Hematopoietic multipotent progenitor cell treated with erythropoietin and hydrocortisone succinate and interleukin-3 and kit ligand, for 8 days (in vitro differentiated cells): ENCODE results near the gene CHPF.

Experiments
- DNase-seq: peaks from one replicate; pipeline ENCODE4 v3.0.0-alpha.2; 2015

CHPF gene

GRCh38 chr2:219543596-219544358 lies at the start of gene CHPF, which contains the start of gene TMEM198:
CHPF (minus strand) TSS chr2:219543809; CDS start chr2:219543538, 271 bp downstream.
TMEM198 (plus strand) TSS chr2:219544028; CDS start chr2:219544728, 700 bp downstream.
- DNase-seq, result peak; percentile 91

- no peak for DNase-seq
These were observed 49.5 kb upstream of the CHPF start for GRCh38 chr2:219593154-219593553.

GRCh38 chr2:219592736-219593135 lies 49.1 kb upstream of the CHPF start:
- DNase-seq, result no peak

GRCh38 chr2:219591091-219591490 lies 47.5 kb upstream of the CHPF start:
- no peak for DNase-seq

GRCh38 chr2:219581346-219581745 lies 37.7 kb upstream of the CHPF start:
- DNase-seq, result no peak

GRCh38 chr2:219578811-219579613 lies 35.4 kb upstream of the CHPF start:
- no peak for DNase-seq

- DNase-seq, result no peak
These were observed 33.1 kb upstream of the CHPF start for GRCh38 chr2:219576505-219577388.

- no peak for DNase-seq
These were observed 32.2 kb upstream of the CHPF start for GRCh38 chr2:219575566-219576504.

- no peak for DNase-seq
These were observed 31.1 kb upstream of the CHPF start for GRCh38 chr2:219574484-219575311.

- DNase-seq, result no peak
These were observed 29.6 kb upstream of the CHPF start for GRCh38 chr2:219573166-219573565.

- no peak for DNase-seq
These were observed 28.8 kb upstream of the CHPF start, which contains the start of gene INHA for GRCh38 chr2:219572237-219573001. INHA (plus strand) TSS chr2:219572310; CDS start chr2:219572375, 65 bp downstream.

GRCh38 chr2:219571311-219572236 lies 28.0 kb upstream of the CHPF start, which contains the start of gene OBSL1:
OBSL1 (minus strand) TSS chr2:219571539; CDS start chr2:219571232, 307 bp downstream.
- peak; percentile 75 for DNase-seq

- no peak for DNase-seq
These were observed 27.3 kb upstream of the CHPF start for GRCh38 chr2:219570924-219571310.

GRCh38 chr2:219570194-219570923 lies 26.8 kb upstream of the CHPF start:
- no peak for DNase-seq

GRCh38 chr2:219569635-219570034 lies 26.0 kb upstream of the CHPF start:
- no peak for DNase-seq

GRCh38 chr2:219569041-219569440 lies 25.4 kb upstream of the CHPF start:
- DNase-seq, result no peak

GRCh38 chr2:219567791-219568361 lies 24.3 kb upstream of the CHPF start:
- DNase-seq, result no peak

GRCh38 chr2:219567131-219567530 lies 23.5 kb upstream of the CHPF start:
- DNase-seq, result no peak
